ENCODE results near the gene BGLAP.

The BGLAP gene

DNA sequence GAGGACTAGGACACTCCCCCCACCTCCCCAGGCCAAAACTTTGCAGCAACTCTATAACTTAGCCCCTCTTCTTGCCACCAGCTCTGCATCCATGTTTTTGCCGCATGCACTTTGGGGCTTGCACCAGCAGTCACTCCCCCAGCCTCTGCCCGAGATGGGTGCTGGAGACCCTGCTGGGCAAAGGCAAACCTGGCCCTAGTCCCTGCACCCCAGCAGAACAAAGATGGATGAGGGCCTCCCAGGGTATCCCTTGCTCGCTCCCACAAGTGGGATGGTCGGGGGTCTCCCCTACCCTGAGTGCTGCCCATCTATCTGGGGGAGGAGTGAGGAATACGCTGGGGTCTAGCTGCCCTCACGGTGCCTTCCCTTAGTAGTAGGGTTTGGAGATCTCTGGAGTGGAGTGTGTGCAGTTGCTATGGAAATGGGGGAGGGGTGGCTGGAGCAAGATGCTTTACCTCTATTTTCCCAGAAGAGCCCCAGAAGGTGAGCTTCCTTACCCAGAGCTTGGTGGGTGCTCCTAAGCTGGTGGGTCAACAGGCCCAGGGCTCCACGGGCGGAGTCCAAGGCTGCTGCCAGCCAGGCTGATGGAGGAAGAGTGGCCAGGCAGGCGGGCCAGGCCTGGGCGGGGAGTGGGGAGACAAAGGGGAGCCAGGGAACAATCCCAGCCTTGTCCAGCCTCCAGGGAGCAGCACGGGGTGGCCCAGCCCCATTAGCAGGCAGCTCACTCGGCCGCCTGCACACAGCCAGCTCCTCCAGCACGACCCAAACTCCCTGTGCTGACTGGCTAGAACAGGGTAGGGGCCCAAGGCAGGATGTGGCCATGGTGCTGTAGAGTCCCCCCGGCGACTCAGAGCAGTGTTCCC lies 5.7 kb downstream of the BGLAP start, which contains the start of gene PAQR6:
Gene PAQR6 (minus strand): TSS at position 597 of the 863 bp plus-strand sequence. CDS start 1,325 bp downstream, outside the sequence.
- CTCF ChIA-PET = interaction anchor here (0.5 to 0.9 kb wide), 4 partner anchors 23 to 151 kb away, joined by 3 to 4 read pairs (median 3); partner anchors contain the start of gene SMG5
- no peak; the same call in 1 of the 2 replicates for TF ChIP-seq KLF7 (tag by site-specific recombination; IDR thresholded peaks at IDR 0.05; ENCODE audit: borderline replicate concordance)
- TF ChIP-seq, protein P1, sequence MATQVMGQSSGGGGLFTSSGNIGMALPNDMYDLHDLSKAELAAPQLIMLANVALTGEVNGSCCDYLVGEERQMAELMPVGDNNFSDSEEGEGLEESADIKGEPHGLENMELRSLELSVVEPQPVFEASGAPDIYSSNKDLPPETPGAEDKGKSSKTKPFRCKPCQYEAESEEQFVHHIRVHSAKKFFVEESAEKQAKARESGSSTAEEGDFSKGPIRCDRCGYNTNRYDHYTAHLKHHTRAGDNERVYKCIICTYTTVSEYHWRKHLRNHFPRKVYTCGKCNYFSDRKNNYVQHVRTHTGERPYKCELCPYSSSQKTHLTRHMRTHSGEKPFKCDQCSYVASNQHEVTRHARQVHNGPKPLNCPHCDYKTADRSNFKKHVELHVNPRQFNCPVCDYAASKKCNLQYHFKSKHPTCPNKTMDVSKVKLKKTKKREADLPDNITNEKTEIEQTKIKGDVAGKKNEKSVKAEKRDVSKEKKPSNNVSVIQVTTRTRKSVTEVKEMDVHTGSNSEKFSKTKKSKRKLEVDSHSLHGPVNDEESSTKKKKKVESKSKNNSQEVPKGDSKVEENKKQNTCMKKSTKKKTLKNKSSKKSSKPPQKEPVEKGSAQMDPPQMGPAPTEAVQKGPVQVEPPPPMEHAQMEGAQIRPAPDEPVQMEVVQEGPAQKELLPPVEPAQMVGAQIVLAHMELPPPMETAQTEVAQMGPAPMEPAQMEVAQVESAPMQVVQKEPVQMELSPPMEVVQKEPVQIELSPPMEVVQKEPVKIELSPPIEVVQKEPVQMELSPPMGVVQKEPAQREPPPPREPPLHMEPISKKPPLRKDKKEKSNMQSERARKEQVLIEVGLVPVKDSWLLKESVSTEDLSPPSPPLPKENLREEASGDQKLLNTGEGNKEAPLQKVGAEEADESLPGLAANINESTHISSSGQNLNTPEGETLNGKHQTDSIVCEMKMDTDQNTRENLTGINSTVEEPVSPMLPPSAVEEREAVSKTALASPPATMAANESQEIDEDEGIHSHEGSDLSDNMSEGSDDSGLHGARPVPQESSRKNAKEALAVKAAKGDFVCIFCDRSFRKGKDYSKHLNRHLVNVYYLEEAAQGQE (tag by site-specific recombination; IDR thresholded peaks at IDR 0.05) = no peak
- TF ChIP-seq REPIN1 (tag by site-specific recombination; IDR thresholded peaks at IDR 0.05; ENCODE audit: low read depth) = no peak
- no peak for TF ChIP-seq ZNF184 (tag by site-specific recombination; IDR thresholded peaks at IDR 0.05)
- TF ChIP-seq HOXC10 (CRISPR knock-in tag; IDR thresholded peaks at IDR 0.05) = no peak
- TF ChIP-seq ZBTB17 (tag by site-specific recombination; IDR thresholded peaks at IDR 0.05) = 0 out of 2 replicates have a peak, but pooled peaks have one; percentile 10
- peak; percentile 46 for TF ChIP-seq GLIS2 (tag by site-specific recombination; IDR thresholded peaks at IDR 0.05)
- TF ChIP-seq, protein P2, sequence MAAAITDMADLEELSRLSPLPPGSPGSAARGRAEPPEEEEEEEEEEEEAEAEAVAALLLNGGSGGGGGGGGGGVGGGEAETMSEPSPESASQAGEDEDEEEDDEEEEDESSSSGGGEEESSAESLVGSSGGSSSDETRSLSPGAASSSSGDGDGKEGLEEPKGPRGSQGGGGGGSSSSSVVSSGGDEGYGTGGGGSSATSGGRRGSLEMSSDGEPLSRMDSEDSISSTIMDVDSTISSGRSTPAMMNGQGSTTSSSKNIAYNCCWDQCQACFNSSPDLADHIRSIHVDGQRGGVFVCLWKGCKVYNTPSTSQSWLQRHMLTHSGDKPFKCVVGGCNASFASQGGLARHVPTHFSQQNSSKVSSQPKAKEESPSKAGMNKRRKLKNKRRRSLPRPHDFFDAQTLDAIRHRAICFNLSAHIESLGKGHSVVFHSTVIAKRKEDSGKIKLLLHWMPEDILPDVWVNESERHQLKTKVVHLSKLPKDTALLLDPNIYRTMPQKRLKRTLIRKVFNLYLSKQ (tag by site-specific recombination; IDR thresholded peaks at IDR 0.05; ENCODE audit: borderline replicate concordance) = no peak
- TF ChIP-seq ZNF600 (tag by site-specific recombination; IDR thresholded peaks at IDR 0.05) = peak; percentile 95
- no peak for TF ChIP-seq HOXA7 (CRISPR knock-in tag; IDR thresholded peaks at IDR 0.05; ENCODE audit: borderline replicate concordance)
- no peak for TF ChIP-seq ZNF302 (tag by site-specific recombination; IDR thresholded peaks at IDR 0.05; ENCODE audit: low read depth)
- no peak for TF ChIP-seq ZNF146 (tag by site-specific recombination; IDR thresholded peaks at IDR 0.05)
- no peak for TF ChIP-seq GLI4 (tag by site-specific recombination; IDR thresholded peaks at IDR 0.05)
- TF ChIP-seq ZNF658 (tag by site-specific recombination; IDR thresholded peaks at IDR 0.05) = no peak
- no peak for TF ChIP-seq SP7 (tag by site-specific recombination; IDR thresholded peaks at IDR 0.05)
- no peak for TF ChIP-seq SP2 (tag by site-specific recombination; IDR thresholded peaks at IDR 0.05)
- no peak for TF ChIP-seq ZNF830 (tag by site-specific recombination; IDR thresholded peaks at IDR 0.05; ENCODE audit: low read depth)
- TF ChIP-seq, protein P3, sequence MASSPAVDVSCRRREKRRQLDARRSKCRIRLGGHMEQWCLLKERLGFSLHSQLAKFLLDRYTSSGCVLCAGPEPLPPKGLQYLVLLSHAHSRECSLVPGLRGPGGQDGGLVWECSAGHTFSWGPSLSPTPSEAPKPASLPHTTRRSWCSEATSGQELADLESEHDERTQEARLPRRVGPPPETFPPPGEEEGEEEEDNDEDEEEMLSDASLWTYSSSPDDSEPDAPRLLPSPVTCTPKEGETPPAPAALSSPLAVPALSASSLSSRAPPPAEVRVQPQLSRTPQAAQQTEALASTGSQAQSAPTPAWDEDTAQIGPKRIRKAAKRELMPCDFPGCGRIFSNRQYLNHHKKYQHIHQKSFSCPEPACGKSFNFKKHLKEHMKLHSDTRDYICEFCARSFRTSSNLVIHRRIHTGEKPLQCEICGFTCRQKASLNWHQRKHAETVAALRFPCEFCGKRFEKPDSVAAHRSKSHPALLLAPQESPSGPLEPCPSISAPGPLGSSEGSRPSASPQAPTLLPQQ (tag by site-specific recombination; IDR thresholded peaks at IDR 0.05) = no peak
- TF ChIP-seq ZNF155 (tag by site-specific recombination; IDR thresholded peaks at IDR 0.05) = no peak
- TF ChIP-seq ZNF544 (tag by site-specific recombination; IDR thresholded peaks at IDR 0.05) = no peak
- TF ChIP-seq IKZF3 (tag by site-specific recombination; IDR thresholded peaks at IDR 0.05) = no peak
- TF ChIP-seq KLF16 (tag by site-specific recombination; IDR thresholded peaks at IDR 0.05) = no peak

More for the DNA sequence above, 5.7 kb downstream of the BGLAP start, which contains the start of gene PAQR6:
- POLR2A ChIA-PET = interaction anchor here (0.6 to 1.8 kb wide), 3 partner anchors 12 to 34 kb away, joined by 3 to 5 read pairs (median 5); partner anchors contain the start of gene PMF1
- no peak within 1 kb of the TSS for H3K4me3 ChIP-seq (ENCODE audit: low read depth, low read length)
- H3K4me1 ChIP-seq (ENCODE audit: control insufficient read depth, insufficient read depth, low read length) = no peaks in the 10 kb centered on the region
- H3K27ac ChIP-seq (ENCODE audit: extremely low read depth, low read depth, low read length) = no peak within 1 kb of the TSS
- H3K9me3 ChIP-seq (ENCODE audit: control insufficient read depth, insufficient read depth, low read depth, low read length) = no peaks in the 10 kb centered on the region
- H3K36me3 ChIP-seq (ENCODE audit: control insufficient read depth in 2 of 2, insufficient read depth in 1 of 2, low read length in 2 of 2) = peaks cover 0 to 47% of the 10 kb centered on the region in 2 experiments; a peak in 1 of 3 replicates

Data from HEK293 (cell line).